Measurements from ENCODE around the gene SERAC1. TPM values are rescaled to one million over a fixed set of nuclear protein-coding genes. Genes with fewer than 3 reads are reported as not detected.
A peak's percentile ranks its signal among the peaks of the same experiment; 100 is the strongest.

SERAC1 gene
- polyA plus RNA-seq, 3 donors from 2014 or later: 0.80 to 3.9 TPM; not detected in 1

- Mint-ChIP-seq H3K27me3 (ENCODE audit: low read depth in 3 of 3) (no peaks in the 10 kb centered on the region), H3K4me1 (no peaks in the 10 kb centered on the region), H3K4me3 (no peak overlapping the region), H3K27ac (no peak overlapping the region), H3K36me3 (peaks cover 0 to 18% (median 14%) of the 10 kb centered on the region in 3 donors), H3K9me3 (no peaks in the 10 kb centered on the region)
- DNase-seq: peak in 2 of 3 donors; percentile 2 to 3
Measured at GRCh38 chr6:158131926-158132325, 36.1 kb downstream of the SERAC1 start.

GRCh38 chr6:158125271-158125670 is 42.8 kb downstream of the SERAC1 start:
- Mint-ChIP-seq H3K36me3 (peaks cover 18 to 41% (median 35%) of the 10 kb centered on the region in 3 donors), H3K27ac (no peak overlapping the region), H3K9me3 (no peaks in the 10 kb centered on the region), H3K27me3 (ENCODE audit: low read depth in 3 of 3) (peaks cover 0 to 2% (median 0%) of the 10 kb centered on the region in 3 donors), H3K4me3 (no peak overlapping the region), H3K4me1 (no peaks in the 10 kb centered on the region)
- DNase-seq: no peak

GRCh38 chr6:158124288-158124687 is 43.8 kb downstream of the SERAC1 start:
- Mint-ChIP-seq H3K27me3 (ENCODE audit: low read depth in 3 of 3) (peaks cover 0 to 2% (median 0%) of the 10 kb centered on the region in 3 donors), H3K9me3 (no peaks in the 10 kb centered on the region), H3K36me3 (peaks cover 18 to 41% (median 36%) of the 10 kb centered on the region in 3 donors), H3K4me3 (no peak overlapping the region), H3K4me1 (no peaks in the 10 kb centered on the region), H3K27ac (no peak overlapping the region)
- no peak for DNase-seq

- H3K36me3 Mint-ChIP-seq: peaks cover 30 to 50% (median 40%) of the 10 kb centered on the region in 3 donors
- no peak overlapping the region for H3K27ac Mint-ChIP-seq
Measured at GRCh38 chr6:158122048-158122447, 46.0 kb downstream of the SERAC1 start.

GRCh38 chr6:158121335-158121734 is 46.7 kb downstream of the SERAC1 start:
- Mint-ChIP-seq H3K27ac (no peak overlapping the region), H3K9me3 (no peaks in the 10 kb centered on the region), H3K4me3 (no peak overlapping the region), H3K4me1 (no peaks in the 10 kb centered on the region), H3K27me3 (ENCODE audit: low read depth in 3 of 3) (peaks cover 0 to 2% (median 0%) of the 10 kb centered on the region in 3 donors), H3K36me3 (peaks cover 30 to 49% (median 42%) of the 10 kb centered on the region in 3 donors)
- no peak for DNase-seq

More at GRCh38 chr6:158122048-158122447, 46.0 kb downstream of the SERAC1 start:
- peaks cover 0 to 2% (median 0%) of the 10 kb centered on the region in 3 donors for H3K27me3 Mint-ChIP-seq (ENCODE audit: low read depth in 3 of 3)
- no peaks in the 10 kb centered on the region for H3K4me1 Mint-ChIP-seq
- DNase-seq: no peak
- H3K4me3 Mint-ChIP-seq: no peak overlapping the region
- H3K9me3 Mint-ChIP-seq: no peaks in the 10 kb centered on the region

GRCh38 chr6:158118886-158119285 is 49.2 kb downstream of the SERAC1 start:
- Mint-ChIP-seq H3K9me3 (no peaks in the 10 kb centered on the region), H3K27me3 (ENCODE audit: low read depth in 3 of 3) (no peaks in the 10 kb centered on the region), H3K4me1 (no peaks in the 10 kb centered on the region), H3K4me3 (no peak overlapping the region), H3K27ac (no peak overlapping the region), H3K36me3 (peaks cover 23 to 59% (median 32%) of the 10 kb centered on the region in 3 donors)
- DNase-seq: no peak

GRCh38 chr6:158115508-158115907 is 52.6 kb downstream of the SERAC1 start:
- H3K27ac Mint-ChIP-seq: no peak overlapping the region
- no peaks in the 10 kb centered on the region for H3K4me1 Mint-ChIP-seq
- no peak for DNase-seq
- H3K27me3 Mint-ChIP-seq (ENCODE audit: low read depth in 3 of 3): no peaks in the 10 kb centered on the region
- H3K36me3 Mint-ChIP-seq: peaks cover 25 to 57% (median 30%) of the 10 kb centered on the region in 3 donors
- no peak overlapping the region for H3K4me3 Mint-ChIP-seq
- no peaks in the 10 kb centered on the region for H3K9me3 Mint-ChIP-seq

- Mint-ChIP-seq H3K27ac (no peak overlapping the region), H3K4me1 (no peaks in the 10 kb centered on the region), H3K27me3 (ENCODE audit: low read depth in 3 of 3) (no peaks in the 10 kb centered on the region), H3K9me3 (no peaks in the 10 kb centered on the region), H3K4me3 (no peak overlapping the region), H3K36me3 (peaks cover 25 to 53% (median 27%) of the 10 kb centered on the region in 3 donors)
- no peak for DNase-seq
Measured at GRCh38 chr6:158115102-158115501, 53.0 kb downstream of the SERAC1 start.

GRCh38 chr6:158113802-158114201 is 54.3 kb downstream of the SERAC1 start:
- no peak for DNase-seq
- no peaks in the 10 kb centered on the region for H3K4me1 Mint-ChIP-seq
- H3K36me3 Mint-ChIP-seq: peaks cover 33 to 58% (median 35%) of the 10 kb centered on the region in 3 donors
- no peaks in the 10 kb centered on the region for H3K9me3 Mint-ChIP-seq
- no peaks in the 10 kb centered on the region for H3K27me3 Mint-ChIP-seq (ENCODE audit: low read depth in 3 of 3)
- H3K4me3 Mint-ChIP-seq: no peak overlapping the region
- peak overlapping the region in 1 of 6 donors; percentile 15 for H3K27ac Mint-ChIP-seq

GRCh38 chr6:158111987-158112386 is 56.1 kb downstream of the SERAC1 start:
- no peak for DNase-seq
- H3K27me3 Mint-ChIP-seq (ENCODE audit: low read depth in 3 of 3): no peaks in the 10 kb centered on the region
- H3K36me3 Mint-ChIP-seq: peaks cover 21 to 46% (median 30%) of the 10 kb centered on the region in 3 donors
- no peaks in the 10 kb centered on the region for H3K4me1 Mint-ChIP-seq
- H3K4me3 Mint-ChIP-seq: no peak overlapping the region
- no peaks in the 10 kb centered on the region for H3K9me3 Mint-ChIP-seq
- no peak overlapping the region for H3K27ac Mint-ChIP-seq

GRCh38 chr6:158110986-158111385 is 57.1 kb downstream of the SERAC1 start:
- H3K27ac Mint-ChIP-seq: no peak overlapping the region
- no peaks in the 10 kb centered on the region for H3K27me3 Mint-ChIP-seq (ENCODE audit: low read depth in 3 of 3)
- no peaks in the 10 kb centered on the region for H3K9me3 Mint-ChIP-seq
- no peaks in the 10 kb centered on the region for H3K4me1 Mint-ChIP-seq
- DNase-seq: no peak
- no peak overlapping the region for H3K4me3 Mint-ChIP-seq
- H3K36me3 Mint-ChIP-seq: peaks cover 21 to 42% (median 25%) of the 10 kb centered on the region in 3 donors

- Mint-ChIP-seq H3K4me1 (no peaks in the 10 kb centered on the region), H3K36me3 (peaks cover 18 to 31% (median 21%) of the 10 kb centered on the region in 3 donors), H3K9me3 (no peaks in the 10 kb centered on the region), H3K27ac (no peak overlapping the region), H3K27me3 (ENCODE audit: low read depth in 3 of 3) (no peaks in the 10 kb centered on the region), H3K4me3 (no peak overlapping the region)
- DNase-seq: no peak
Measured at GRCh38 chr6:158109748-158110147, 58.3 kb downstream of the SERAC1 start.

- H3K9me3 Mint-ChIP-seq: no peaks in the 10 kb centered on the region
- peaks cover 5 to 19% (median 14%) of the 10 kb centered on the region in 3 donors for H3K36me3 Mint-ChIP-seq
Measured at GRCh38 chr6:158104696-158105095, 63.4 kb downstream of the SERAC1 start.

GRCh38 chr6:158103228-158103627 is 64.8 kb downstream of the SERAC1 start:
- DNase-seq: no peak
- H3K27ac Mint-ChIP-seq: no peak overlapping the region
- no peak overlapping the region for H3K4me3 Mint-ChIP-seq
- no peaks in the 10 kb centered on the region for H3K27me3 Mint-ChIP-seq (ENCODE audit: low read depth in 3 of 3)
- H3K4me1 Mint-ChIP-seq: no peaks in the 10 kb centered on the region
- H3K9me3 Mint-ChIP-seq: no peaks in the 10 kb centered on the region
- peaks cover 0 to 11% (median 9%) of the 10 kb centered on the region in 3 donors for H3K36me3 Mint-ChIP-seq

More at GRCh38 chr6:158104696-158105095, 63.4 kb downstream of the SERAC1 start:
- Mint-ChIP-seq H3K27me3 (ENCODE audit: low read depth in 3 of 3) (no peaks in the 10 kb centered on the region), H3K4me1 (no peaks in the 10 kb centered on the region), H3K27ac (no peak overlapping the region), H3K4me3 (no peak overlapping the region)
- no peak for DNase-seq

- H3K9me3 Mint-ChIP-seq: peaks cover 0 to 1% (median 0%) of the 10 kb centered on the region in 6 donors
- no peak for DNase-seq
- no peaks in the 10 kb centered on the region for H3K27me3 Mint-ChIP-seq (ENCODE audit: low read depth in 3 of 3)
- H3K36me3 Mint-ChIP-seq: peaks cover 9 to 46% (median 29%) of the 10 kb centered on the region in 3 donors
- H3K4me3 Mint-ChIP-seq: no peak overlapping the region
- H3K4me1 Mint-ChIP-seq: no peaks in the 10 kb centered on the region
- H3K27ac Mint-ChIP-seq: no peak overlapping the region
Measured at GRCh38 chr6:158095671-158096070, 72.4 kb downstream of the SERAC1 start.

All from immature natural killer cell (primary cell).